Right lobe of liver (tissue), 6 donors: ENCODE measurements around the gene MUC4. TPM values are rescaled to one million over a fixed set of nuclear protein-coding genes. Genes with fewer than 3 reads are reported as not detected.

Source experiments
- ATAC-seq, 4 donors: fragments of 200-7000 bp; cut with Tn5 transposase; one replicate each; pipeline ENCODE4 v1.9.1; 2020; ENCODE audit warnings: mild to moderate bottlenecking in 4 of 4, moderate library complexity in 4 of 4
- DNase-seq, 3 donors: peaks; one replicate each; pipeline ENCODE4 v3.0.0-alpha.2; 2020
- H3K27ac ChIP-seq, 3 donors: fragments of 200-600 bp; one replicate each; pipeline ENCODE4 v1.8.0; 2022
- H3K27me3 ChIP-seq, 2 donors: fragments of 200-600 bp; one replicate each; pipeline ENCODE4 v1.8.0; 2022
- H3K36me3 ChIP-seq, 4 donors: fragments of 200-600 bp; sonication (generic) in 1 of 4; one replicate each; pipeline versions ENCODE4 v1.5.1 to v1.8.0; 2017 to 2022; ENCODE audit warnings: control low read depth in 1 of 4
- H3K4me1 ChIP-seq, 4 donors: fragments of 200-600 bp; sonication (generic) in 1 of 4; one replicate each; pipeline versions ENCODE4 v1.5.1 to v1.8.0; 2017 to 2022; ENCODE audit warnings: control low read depth in 1 of 4
- H3K4me3 ChIP-seq, 3 donors: fragments of 200-600 bp; one replicate each; pipeline ENCODE4 v1.8.0; 2022
- H3K9me3 ChIP-seq, 4 donors: fragments of 200-600 bp; sonication (generic) in 1 of 4; one replicate each; pipeline versions ENCODE4 v1.5.1 to v1.8.0; 2017 to 2022; ENCODE audit warnings: control low read depth in 1 of 4
- POLR2A ChIP-seq: fragments of 450-650 bp; IDR thresholded peaks from one replicate; pipeline ENCODE4 v1.6.1; 2017; ENCODE audit warnings: antibody characterized with exemption, mild to moderate bottlenecking
- WGBS: methylation state at CpG from one replicate; pipeline ENCODE4 v1.1.6; 2018; ENCODE audit warnings: low coverage, low lambda C conversion rate; ENCODE audit not compliant: insufficient coverage; ENCODE audit errors: missing lambda C conversion rate; 5-methylcytosine and 5-hydroxymethylcytosine counted together
- intact Hi-C, 2 donors: fragments of 100-400 bp; cut with DNase I; formaldehyde crosslinking; loops; one replicate each; pipeline versions ENCODE4 v1.11.2 to v1.14.1; 2022
- total RNA-seq, 6 experiments: library from RNA; depleted of rRNA in 2 of 6; stranded (reverse); fragments of >200 nt in 2 of 6; fragmentation: NEBNext Ultra II Directional in 3 of 6; extraction: Animal tissue kit (Norgen Biotek cat#: 25700) in 3 of 6; gene quantifications; one replicate each; pipeline versions ENCODE4 v1.1.0 to v1.2.4, GENCODE V29; 2016 to 2023
- TF ChIP-seq, protein P1 (sequence below), 4 donors: fragments of 200-600 bp in 3 of 4; fragments of 450-650 bp in 1 of 4; IDR thresholded peaks; one replicate each; pipeline versions ENCODE4 v1.5.1 to v1.8.0; 2016 to 2022; ENCODE audit warnings: antibody characterized with exemption in 4 of 4, mild to moderate bottlenecking in 2 of 4
- donor health status: DM: no; HTN: yes; CAD: no.
- donor health status: DM: no; HTN: no; CAD: no.
- donor health status: DM: no; HTN: no; CAD: no.
- donor health status: DM: no; HTN: yes; CAD: no.
- donor health status: DM: no; HTN: yes; CAD: no.

Gene MUC4
- total RNA-seq, 6 experiments from 2014 or later = 0.07 to 0.20 TPM; not detected in 4

- ATAC-seq (no peak), DNase-seq (peak in 1 of 3 donors; percentile 48)
- Histone ChIP-seq H3K9me3 (no peaks in the 10 kb centered on the region), H3K27me3 (no peaks in the 10 kb centered on the region), H3K4me1 (no peaks in the 10 kb centered on the region), H3K27ac (no peak overlapping the region), H3K4me3 (no peak overlapping the region), H3K36me3 (no peaks in the 10 kb centered on the region)
- 34% methylated on average over 7 of the region's 28 CpGs for WGBS
- TF ChIP-seq POLR2A = no peak
- TF ChIP-seq, protein P1, sequence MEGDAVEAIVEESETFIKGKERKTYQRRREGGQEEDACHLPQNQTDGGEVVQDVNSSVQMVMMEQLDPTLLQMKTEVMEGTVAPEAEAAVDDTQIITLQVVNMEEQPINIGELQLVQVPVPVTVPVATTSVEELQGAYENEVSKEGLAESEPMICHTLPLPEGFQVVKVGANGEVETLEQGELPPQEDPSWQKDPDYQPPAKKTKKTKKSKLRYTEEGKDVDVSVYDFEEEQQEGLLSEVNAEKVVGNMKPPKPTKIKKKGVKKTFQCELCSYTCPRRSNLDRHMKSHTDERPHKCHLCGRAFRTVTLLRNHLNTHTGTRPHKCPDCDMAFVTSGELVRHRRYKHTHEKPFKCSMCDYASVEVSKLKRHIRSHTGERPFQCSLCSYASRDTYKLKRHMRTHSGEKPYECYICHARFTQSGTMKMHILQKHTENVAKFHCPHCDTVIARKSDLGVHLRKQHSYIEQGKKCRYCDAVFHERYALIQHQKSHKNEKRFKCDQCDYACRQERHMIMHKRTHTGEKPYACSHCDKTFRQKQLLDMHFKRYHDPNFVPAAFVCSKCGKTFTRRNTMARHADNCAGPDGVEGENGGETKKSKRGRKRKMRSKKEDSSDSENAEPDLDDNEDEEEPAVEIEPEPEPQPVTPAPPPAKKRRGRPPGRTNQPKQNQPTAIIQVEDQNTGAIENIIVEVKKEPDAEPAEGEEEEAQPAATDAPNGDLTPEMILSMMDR (IDR thresholded peaks at IDR 0.05) = no peak
- intact Hi-C loops = loop anchor here in 1 of 2 donors (10.0 kb wide), 1 partner anchor 72 kb away; no protein-coding TSS in a partner anchor
Observed at GRCh38 chr3:195763076-195763830, 48.5 kb downstream of the MUC4 start.

DNA sequence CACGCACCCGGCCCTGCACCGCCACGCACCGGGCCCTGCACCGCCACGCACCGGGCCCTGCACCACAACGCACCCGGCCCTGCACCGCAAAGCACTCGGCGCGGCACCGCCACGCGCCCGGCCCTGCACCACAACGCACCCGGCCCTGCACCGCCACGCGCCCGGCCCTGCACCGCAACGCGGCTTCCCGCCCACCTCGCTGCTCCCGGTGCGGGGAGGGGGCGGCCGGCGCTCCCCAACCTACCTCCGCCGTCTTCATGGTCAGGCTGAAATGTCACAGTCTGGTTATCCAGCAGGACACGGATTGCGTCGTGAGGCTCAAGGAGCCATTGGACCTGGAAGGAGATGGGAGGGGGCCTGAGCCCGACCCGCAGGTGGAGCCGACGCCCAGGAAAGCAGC lies 49.1 kb downstream of the MUC4 start:
- ATAC-seq (no peak), DNase-seq (peak in 1 of 3 donors; percentile 52)
- no CpG with 5 or more reads among the region's 43 CpGs for WGBS
- Histone ChIP-seq H3K36me3 (no peaks in the 10 kb centered on the region), H3K4me3 (no peak overlapping the region), H3K4me1 (no peaks in the 10 kb centered on the region), H3K27ac (no peak overlapping the region), H3K9me3 (no peaks in the 10 kb centered on the region), H3K27me3 (no peaks in the 10 kb centered on the region)
- TF ChIP-seq POLR2A = no peak
- TF ChIP-seq, protein P1 (IDR thresholded peaks at IDR 0.05) = no peak
- intact Hi-C loops = loop anchor here in 1 of 2 donors (10.0 kb wide), 1 partner anchor 72 kb away; no protein-coding TSS in a partner anchor

- intact Hi-C loops = loop anchor here in 1 of 2 donors (10.0 kb wide), 1 partner anchor 73 kb away; no protein-coding TSS in a partner anchor
Observed at GRCh38 chr3:195762249-195762585, 49.5 kb downstream of the MUC4 start.

GRCh38 chr3:195761567-195762248 lies 50.0 kb downstream of the MUC4 start:
- H3K36me3 ChIP-seq = no peaks in the 10 kb centered on the region
- no peaks in the 10 kb centered on the region for H3K27me3 ChIP-seq

More at GRCh38 chr3:195762249-195762585, 49.5 kb downstream of the MUC4 start:
- H3K27ac ChIP-seq = no peak overlapping the region
- 24% methylated on average over 4 of the region's 36 CpGs for WGBS
- no peaks in the 10 kb centered on the region for H3K27me3 ChIP-seq
- no peak overlapping the region for H3K4me3 ChIP-seq
- H3K36me3 ChIP-seq = no peaks in the 10 kb centered on the region
- no peaks in the 10 kb centered on the region for H3K4me1 ChIP-seq
- no peak for TF ChIP-seq POLR2A
- TF ChIP-seq, protein P1 (IDR thresholded peaks at IDR 0.05) = no peak
- DNase-seq = no peak
- no peaks in the 10 kb centered on the region for H3K9me3 ChIP-seq
- no peak for ATAC-seq

More at GRCh38 chr3:195761567-195762248, 50.0 kb downstream of the MUC4 start:
- TF ChIP-seq POLR2A = no peak
- TF ChIP-seq, protein P1 (IDR thresholded peaks at IDR 0.05) = no peak
- no peak overlapping the region for H3K27ac ChIP-seq
- DNase-seq = peak in 1 of 3 donors; percentile 40
- no peak for ATAC-seq
- 41% methylated on average over 6 of the region's 52 CpGs for WGBS
- H3K4me3 ChIP-seq = no peak overlapping the region
- H3K9me3 ChIP-seq = no peaks in the 10 kb centered on the region
- intact Hi-C loops = loop anchor here in 1 of 2 donors (10.0 kb wide), 1 partner anchor 73 kb away; no protein-coding TSS in a partner anchor
- no peaks in the 10 kb centered on the region for H3K4me1 ChIP-seq
